Mesothelial cell of epicardium (in vitro differentiated cells): ENCODE data around the gene DIAPH2. TPM values are rescaled to one million over a fixed set of nuclear protein-coding genes. Genes with fewer than 3 reads are reported as not detected.

Experiments
- DNase-seq, 2 experiments: peaks; one replicate each; pipeline ENCODE4 v3.0.0; 2021; ENCODE audit warnings: low spot score in 2 of 2; ENCODE audit not compliant: unreplicated experiment in 2 of 2
- H3K27ac Mint-ChIP-seq: 2 replicates; pipeline ENCODE4 v1.8.0; 2021; ENCODE audit warnings: mixed read lengths
- H3K27me3 Mint-ChIP-seq: 2 replicates; pipeline ENCODE4 v1.8.0; 2021; ENCODE audit warnings: low read depth, mixed read lengths
- H3K36me3 Mint-ChIP-seq: 2 replicates; pipeline ENCODE4 v1.8.0; 2021; ENCODE audit warnings: mixed read lengths
- H3K4me1 Mint-ChIP-seq: 2 replicates; pipeline ENCODE4 v1.8.0; 2021; ENCODE audit warnings: mixed read lengths
- H3K4me3 Mint-ChIP-seq: 2 replicates; pipeline ENCODE4 v1.8.0; 2021; ENCODE audit warnings: mild to moderate bottlenecking, moderate library complexity, mixed read lengths
- H3K9me3 Mint-ChIP-seq: 2 replicates; pipeline ENCODE4 v1.8.0; 2021; ENCODE audit warnings: mixed read lengths
- total RNA-seq: library from RNA; stranded (reverse); gene quantifications from 3 replicates; pipeline ENCODE4 v1.2.1, GENCODE V29; 2021
- TF ChIP-seq, protein P1 (sequence below): fragments of 200-600 bp; sonication (generic); IDR thresholded peaks from one replicate; pipeline ENCODE4 v1.5.0; 2021; ENCODE audit warnings: antibody characterized with exemption; ENCODE audit not compliant: unreplicated experiment

The DIAPH2 gene
- total RNA-seq, 1 donor from 2014 or later: 19.2 TPM

DNA sequence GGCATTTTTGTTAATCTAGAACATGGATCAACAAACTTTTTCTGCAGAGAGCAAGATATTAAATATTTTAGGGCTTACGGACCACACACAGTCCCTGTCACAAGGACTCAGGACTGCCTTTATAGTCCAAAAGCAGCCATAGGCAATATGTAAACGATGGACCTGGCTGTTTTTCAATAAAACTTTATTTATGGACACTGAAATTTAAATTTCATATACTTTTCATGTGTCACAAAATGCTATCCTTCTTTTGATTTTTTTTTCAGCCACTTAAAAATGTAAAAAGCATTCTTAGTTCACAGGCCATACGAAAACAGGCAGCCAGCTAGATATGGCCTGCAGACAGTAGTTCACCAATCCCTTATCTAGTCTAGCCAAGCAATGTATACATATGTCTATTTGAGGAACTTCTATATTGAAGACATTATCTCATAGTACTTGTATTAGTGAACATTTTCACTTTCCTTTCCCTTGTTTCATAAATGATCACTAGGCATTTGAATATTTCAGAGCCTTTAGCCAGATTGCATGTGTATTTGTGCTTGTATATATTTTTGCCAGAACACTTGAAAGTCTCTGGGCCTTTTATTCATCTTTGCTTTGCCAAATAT, 549.9 kb downstream of the DIAPH2 start:
- H3K9me3 Mint-ChIP-seq: no peaks in the 10 kb centered on the region
- peaks cover 16% of the 10 kb centered on the region for H3K4me1 Mint-ChIP-seq
- TF ChIP-seq, protein P1, sequence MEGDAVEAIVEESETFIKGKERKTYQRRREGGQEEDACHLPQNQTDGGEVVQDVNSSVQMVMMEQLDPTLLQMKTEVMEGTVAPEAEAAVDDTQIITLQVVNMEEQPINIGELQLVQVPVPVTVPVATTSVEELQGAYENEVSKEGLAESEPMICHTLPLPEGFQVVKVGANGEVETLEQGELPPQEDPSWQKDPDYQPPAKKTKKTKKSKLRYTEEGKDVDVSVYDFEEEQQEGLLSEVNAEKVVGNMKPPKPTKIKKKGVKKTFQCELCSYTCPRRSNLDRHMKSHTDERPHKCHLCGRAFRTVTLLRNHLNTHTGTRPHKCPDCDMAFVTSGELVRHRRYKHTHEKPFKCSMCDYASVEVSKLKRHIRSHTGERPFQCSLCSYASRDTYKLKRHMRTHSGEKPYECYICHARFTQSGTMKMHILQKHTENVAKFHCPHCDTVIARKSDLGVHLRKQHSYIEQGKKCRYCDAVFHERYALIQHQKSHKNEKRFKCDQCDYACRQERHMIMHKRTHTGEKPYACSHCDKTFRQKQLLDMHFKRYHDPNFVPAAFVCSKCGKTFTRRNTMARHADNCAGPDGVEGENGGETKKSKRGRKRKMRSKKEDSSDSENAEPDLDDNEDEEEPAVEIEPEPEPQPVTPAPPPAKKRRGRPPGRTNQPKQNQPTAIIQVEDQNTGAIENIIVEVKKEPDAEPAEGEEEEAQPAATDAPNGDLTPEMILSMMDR: no peak
- H3K4me3 Mint-ChIP-seq: no peak overlapping the region
- no peak overlapping the region for H3K27ac Mint-ChIP-seq
- H3K36me3 Mint-ChIP-seq: no peaks in the 10 kb centered on the region
- DNase-seq: no peak
- H3K27me3 Mint-ChIP-seq: no peaks in the 10 kb centered on the region

DNA sequence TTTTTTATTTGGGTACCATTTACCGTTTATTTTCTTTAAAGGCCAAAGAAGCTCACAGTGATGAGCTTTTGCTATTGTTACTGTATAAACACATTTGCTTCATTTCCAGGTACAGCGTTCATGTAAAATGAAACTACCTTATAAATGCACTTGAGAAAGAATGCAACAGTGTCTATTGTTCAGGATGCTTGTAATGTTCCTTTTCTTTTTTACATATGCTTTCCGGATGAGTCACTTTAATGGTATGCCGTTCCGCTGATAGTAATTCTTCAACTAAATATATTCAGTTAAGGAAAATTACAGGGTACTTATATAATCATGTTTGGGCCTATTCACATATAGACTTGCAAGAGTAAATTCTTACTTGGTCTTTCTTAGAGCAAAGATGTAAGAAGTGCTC, 554.0 kb downstream of the DIAPH2 start:
- TF ChIP-seq, protein P1: no peak
- Mint-ChIP-seq H3K9me3 (no peaks in the 10 kb centered on the region), H3K4me1 (peaks cover 12% of the 10 kb centered on the region), H3K27me3 (no peaks in the 10 kb centered on the region), H3K36me3 (no peaks in the 10 kb centered on the region), H3K4me3 (no peak overlapping the region), H3K27ac (peak overlapping the region; percentile 39)
- no peak for DNase-seq

DNA sequence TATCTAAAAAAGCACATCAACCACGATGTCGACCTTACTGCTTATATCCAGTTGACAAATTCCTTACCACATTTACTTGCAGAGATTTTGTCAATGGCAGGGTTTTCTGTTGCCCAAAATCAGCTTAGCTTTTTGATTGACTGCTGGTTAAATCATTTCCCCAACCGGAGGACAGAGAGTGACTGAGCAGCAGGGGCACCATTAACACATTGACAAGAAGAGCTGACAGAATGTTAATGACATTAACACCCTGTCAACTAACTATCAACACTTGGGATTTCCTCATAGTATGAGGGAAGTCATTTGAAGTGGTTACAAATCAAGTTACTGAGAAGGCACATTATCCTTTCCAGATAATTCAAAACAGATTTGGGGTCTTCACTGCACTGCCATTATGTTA, 567.5 kb downstream of the DIAPH2 start:
- no peaks in the 10 kb centered on the region for H3K27me3 Mint-ChIP-seq
- DNase-seq: no peak
- TF ChIP-seq, protein P1: no peak
- no peak overlapping the region for H3K4me3 Mint-ChIP-seq
- no peaks in the 10 kb centered on the region for H3K4me1 Mint-ChIP-seq
- no peaks in the 10 kb centered on the region for H3K36me3 Mint-ChIP-seq
- H3K27ac Mint-ChIP-seq: no peak overlapping the region
- peaks cover 4% of the 10 kb centered on the region for H3K9me3 Mint-ChIP-seq

DNA sequence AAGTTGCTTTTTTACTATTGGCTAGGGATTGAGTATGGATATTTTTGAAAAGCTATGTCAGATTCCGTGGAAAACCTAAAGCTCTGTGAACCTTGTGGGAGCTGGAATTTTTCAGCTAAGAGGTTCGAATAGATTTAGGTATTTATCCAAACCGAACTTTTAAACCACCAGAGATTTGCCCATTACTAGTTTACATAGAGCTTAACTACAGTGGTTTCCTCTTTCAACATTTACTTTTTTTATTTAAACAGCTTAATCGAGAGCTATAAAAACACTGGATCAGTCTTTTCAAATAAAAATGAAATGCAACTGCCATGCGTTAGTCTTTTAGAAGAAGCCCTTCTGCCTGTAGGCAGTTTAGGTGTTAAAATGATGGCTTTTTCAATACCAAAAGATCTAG, 576.0 kb downstream of the DIAPH2 start:
- H3K27me3 Mint-ChIP-seq: no peaks in the 10 kb centered on the region
- TF ChIP-seq, protein P1: no peak
- H3K4me3 Mint-ChIP-seq: no peak overlapping the region
- no peaks in the 10 kb centered on the region for H3K4me1 Mint-ChIP-seq
- peaks cover 3% of the 10 kb centered on the region for H3K9me3 Mint-ChIP-seq
- peaks cover 3% of the 10 kb centered on the region for H3K36me3 Mint-ChIP-seq
- H3K27ac Mint-ChIP-seq: no peak overlapping the region
- no peak for DNase-seq

DNA sequence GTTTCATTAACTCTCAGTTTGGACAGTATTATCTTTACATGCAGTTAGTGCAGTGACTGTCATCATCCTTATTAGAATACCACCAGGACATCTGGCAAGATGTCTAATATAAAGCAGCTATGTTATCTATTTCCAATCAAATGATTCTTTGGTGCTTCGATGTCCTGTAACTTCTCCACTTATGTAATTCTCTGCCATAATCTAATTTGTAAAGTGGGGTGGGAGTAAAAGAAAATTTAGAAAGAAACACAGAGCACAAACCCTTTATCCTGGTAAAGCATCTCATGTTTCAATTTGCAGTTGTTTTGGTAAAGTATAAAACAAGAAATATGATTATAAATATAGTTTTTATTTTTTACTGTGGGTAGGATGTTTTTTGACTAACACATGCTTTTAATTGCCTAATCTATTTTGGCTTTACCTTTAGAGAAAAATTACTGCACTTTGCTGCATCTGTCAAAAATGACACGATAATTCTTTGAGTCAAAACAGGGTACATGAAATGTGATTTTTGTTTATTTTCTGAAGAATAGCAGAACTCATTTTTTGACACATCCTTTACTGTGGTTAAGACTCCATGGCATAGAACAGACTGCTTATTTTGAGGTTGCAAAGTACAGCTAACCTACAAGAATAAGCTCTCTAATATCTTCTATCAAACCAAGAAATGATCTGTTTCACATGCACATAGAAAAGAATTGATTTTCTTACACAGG, 581.9 kb downstream of the DIAPH2 start:
- H3K27me3 Mint-ChIP-seq: no peaks in the 10 kb centered on the region
- no peak overlapping the region for H3K4me3 Mint-ChIP-seq
- H3K9me3 Mint-ChIP-seq: no peaks in the 10 kb centered on the region
- TF ChIP-seq, protein P1: no peak
- no peak for DNase-seq
- H3K36me3 Mint-ChIP-seq: no peaks in the 10 kb centered on the region
- H3K4me1 Mint-ChIP-seq: peaks cover 32% of the 10 kb centered on the region
- H3K27ac Mint-ChIP-seq: no peak overlapping the region
